Measurements from ENCODE around the gene KIAA1328.
"Not testable (repeated sequence)": the region's sequence is repeated elsewhere in the genome, so short reads cannot be mapped to it uniquely, and the experiment has no call there.

KIAA1328 gene

DNA sequence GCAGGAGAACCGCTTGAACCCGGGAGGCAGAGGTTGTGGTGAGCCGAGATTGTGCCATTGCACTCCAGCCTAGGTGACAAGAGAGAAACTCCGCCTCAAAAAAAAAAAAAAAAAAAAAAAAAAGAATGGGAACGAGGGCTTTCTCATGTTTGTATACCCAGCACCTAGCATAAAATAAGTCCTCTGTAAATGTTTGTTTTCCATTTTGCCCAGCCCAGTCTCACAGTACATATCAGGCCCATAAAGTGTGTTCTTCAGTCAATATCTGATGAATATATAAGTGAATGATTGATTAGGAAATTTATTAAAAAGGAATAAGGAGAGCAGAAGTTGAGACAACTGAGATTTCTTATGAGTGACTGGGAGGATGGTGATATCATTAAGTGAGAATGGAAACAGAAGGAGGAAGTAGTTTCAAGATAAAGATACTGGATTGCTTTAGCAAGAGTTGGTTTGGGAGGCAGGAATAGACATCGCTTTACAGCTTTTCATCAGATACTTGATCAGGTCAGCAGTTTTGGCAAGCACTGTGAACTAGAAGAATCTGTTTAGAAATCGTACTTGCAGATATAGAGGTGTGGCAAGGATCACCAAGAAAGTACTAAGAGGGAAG, 327.5 kb downstream of the KIAA1328 start:
- no peak for DNase-seq (ENCODE audit: low spot score)

GRCh38 chr18:37160038-37160820, 331.3 kb downstream of the KIAA1328 start:
- no peak for DNase-seq (ENCODE audit: low spot score)

- no peak for DNase-seq (ENCODE audit: low spot score)
Observed at GRCh38 chr18:37161491-37161890, 332.6 kb downstream of the KIAA1328 start.

DNA sequence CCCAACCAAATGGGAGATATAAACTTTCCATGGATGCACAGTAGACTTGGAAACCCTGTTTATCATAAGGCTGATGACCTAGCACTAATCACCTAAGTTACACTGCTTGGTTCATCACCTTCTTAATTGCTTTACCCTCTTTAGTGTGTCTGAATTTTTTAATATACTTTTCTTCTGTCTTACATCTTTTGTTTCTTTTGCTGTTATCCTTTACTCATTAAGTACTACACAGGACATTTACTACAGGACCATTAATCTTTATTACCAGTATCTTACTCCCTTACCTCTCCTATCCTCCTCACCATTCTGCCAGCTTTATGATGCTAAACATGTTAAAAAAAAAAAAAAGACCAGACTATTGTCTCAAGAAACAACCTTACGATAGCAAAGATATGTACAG, 333.6 kb downstream of the KIAA1328 start:
- DNase-seq (ENCODE audit: low spot score): no peak

DNA sequence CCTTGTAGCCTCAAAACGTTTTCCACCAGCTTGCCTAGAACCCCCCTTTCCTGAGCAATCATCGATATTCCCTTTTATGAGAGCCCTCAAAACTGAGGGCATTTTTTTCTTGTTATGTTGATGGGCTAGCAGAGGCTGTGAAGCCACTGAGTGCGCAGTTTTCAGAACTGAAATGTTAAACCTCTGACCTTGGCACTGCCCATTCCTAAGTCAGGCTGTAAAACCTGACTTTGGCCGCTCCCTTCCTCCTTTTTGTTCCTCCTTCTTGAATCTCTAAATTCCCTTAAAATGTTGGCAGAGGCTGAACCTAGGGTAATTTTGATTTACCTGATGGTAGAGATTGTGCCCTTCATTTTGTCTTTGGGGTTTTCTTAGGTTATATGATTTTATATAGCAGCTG, 334.2 kb downstream of the KIAA1328 start:
- no peak for DNase-seq (ENCODE audit: low spot score)

DNA sequence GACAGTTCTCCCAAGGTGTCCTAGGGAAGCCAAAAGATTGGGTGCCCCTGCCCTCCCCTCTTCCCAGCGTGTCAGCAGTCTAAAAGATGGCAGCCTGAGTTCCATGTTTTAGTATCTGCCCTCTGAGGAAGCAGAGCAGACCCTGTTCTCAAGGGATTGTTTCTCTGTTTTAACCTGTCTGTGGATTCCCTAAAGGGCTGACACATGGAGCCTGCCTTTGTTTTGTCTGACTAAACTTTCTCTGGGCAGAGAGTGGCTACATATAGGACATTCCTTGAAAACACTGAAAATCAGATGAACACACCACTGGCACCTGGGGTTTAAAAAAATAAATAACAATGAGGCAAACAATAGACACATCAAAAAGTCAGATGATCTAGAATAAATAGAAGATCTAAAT, 337.6 kb downstream of the KIAA1328 start:
- DNase-seq (ENCODE audit: low spot score): no peak

DNA sequence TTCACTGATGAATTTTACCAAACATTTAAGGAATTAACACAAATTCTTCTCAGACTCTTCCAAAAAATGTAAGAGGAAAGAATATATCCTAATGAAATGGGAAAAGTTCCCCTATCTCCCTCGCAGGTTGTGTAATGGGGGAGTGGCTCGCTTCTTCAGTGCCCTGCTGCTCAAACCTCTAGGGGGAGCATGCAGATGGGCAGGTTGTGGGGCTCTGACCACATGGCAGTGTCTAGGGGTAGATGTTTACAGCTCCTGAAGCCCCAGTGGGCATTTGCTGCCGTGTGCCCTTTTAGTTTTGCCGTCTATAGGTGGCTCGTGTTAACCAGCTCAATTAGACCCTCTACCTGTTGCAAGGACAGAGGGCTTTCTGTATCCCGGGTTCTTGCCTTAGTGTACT, 338.0 kb downstream of the KIAA1328 start:
- DNase-seq (ENCODE audit: low spot score): not testable (repeated sequence)

- DNase-seq (ENCODE audit: low spot score): no peak
Observed at GRCh38 chr18:37170984-37171383, 342.1 kb downstream of the KIAA1328 start.

- DNase-seq (ENCODE audit: low spot score): no peak
Observed at GRCh38 chr18:37173384-37173783, 344.5 kb downstream of the KIAA1328 start.

GRCh38 chr18:37175727-37176620, 347.0 kb downstream of the KIAA1328 start:
- no peak for DNase-seq (ENCODE audit: low spot score)

GRCh38 chr18:37176621-37176934, 347.7 kb downstream of the KIAA1328 start:
- no peak for DNase-seq (ENCODE audit: low spot score)

- DNase-seq (ENCODE audit: low spot score): no peak
Observed at GRCh38 chr18:37179384-37179783, 350.5 kb downstream of the KIAA1328 start.

DNA sequence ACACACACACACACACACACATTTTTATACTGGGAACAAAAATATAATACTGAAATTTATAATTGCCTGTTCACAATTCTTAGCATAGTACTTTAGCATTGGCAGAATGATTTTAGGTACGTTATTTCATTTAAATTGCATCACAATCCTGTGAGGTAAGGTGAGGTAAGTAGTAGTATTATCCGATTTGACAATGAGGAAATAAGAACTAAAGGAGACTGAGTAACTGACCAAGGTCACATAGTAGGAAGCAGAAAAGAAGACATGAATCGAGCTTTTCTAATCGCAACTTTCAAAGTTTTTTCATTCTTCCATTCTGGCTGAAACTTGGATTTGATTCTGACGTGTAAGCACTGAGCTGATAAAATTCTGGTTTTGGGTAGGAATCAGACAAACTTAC, 351.2 kb downstream of the KIAA1328 start:
- DNase-seq (ENCODE audit: low spot score): no peak

- DNase-seq (ENCODE audit: low spot score): no peak
Observed at GRCh38 chr18:37182340-37183135, 353.6 kb downstream of the KIAA1328 start.

DNA sequence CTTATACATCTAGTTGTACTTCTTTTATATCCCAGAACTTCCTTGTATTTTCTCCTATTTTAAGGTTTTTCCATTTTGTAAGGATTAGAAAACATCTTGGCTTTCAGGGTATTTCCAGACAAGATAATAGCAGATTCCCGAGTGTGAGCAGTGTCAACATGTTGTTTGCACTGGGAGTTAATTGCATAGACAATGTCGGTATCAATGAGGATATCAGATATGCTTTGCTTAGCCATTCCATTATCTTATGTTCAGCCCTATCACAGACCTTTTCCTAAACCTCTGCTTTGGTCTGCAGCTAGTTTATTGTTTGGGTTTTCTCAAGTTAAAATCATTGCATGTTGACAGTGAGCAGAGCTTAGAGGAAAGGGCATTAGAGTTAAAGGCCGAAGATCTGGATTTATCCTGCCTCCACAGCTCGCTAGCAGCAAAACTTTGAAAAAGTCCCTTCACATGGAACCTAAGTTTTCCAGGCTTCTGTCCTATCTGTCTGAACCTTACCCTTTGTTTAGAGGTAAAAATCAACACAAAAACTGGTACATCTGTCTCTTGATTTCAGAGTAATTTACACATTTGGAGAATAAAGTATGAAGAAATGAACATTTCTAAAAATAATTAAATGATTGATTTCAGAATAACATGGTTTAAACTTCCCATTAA, 355.4 kb downstream of the KIAA1328 start:
- no peak for DNase-seq (ENCODE audit: low spot score)

- no peak for DNase-seq (ENCODE audit: low spot score)
Observed at GRCh38 chr18:37188016-37188791, 359.3 kb downstream of the KIAA1328 start.

DNA sequence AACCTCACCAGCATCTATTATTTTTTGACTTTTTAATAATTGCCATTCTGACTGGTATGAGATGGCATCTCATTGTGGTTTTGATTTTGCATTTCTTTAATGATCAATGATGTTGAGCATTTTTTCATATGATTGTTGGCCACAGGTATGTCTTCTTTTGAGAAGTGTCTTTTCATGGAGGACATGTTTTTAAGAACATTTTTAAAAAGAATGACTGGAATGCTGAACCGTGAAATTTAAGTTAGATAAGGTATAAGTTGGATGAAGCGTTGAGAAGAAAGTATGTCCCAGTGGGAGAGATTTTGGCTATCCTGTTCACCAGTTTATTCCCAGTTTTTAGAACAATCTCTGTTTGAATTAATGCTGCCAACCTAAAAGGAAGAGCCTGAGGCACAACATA, 370.8 kb downstream of the KIAA1328 start:
- DNase-seq (ENCODE audit: low spot score): no peak

DNA sequence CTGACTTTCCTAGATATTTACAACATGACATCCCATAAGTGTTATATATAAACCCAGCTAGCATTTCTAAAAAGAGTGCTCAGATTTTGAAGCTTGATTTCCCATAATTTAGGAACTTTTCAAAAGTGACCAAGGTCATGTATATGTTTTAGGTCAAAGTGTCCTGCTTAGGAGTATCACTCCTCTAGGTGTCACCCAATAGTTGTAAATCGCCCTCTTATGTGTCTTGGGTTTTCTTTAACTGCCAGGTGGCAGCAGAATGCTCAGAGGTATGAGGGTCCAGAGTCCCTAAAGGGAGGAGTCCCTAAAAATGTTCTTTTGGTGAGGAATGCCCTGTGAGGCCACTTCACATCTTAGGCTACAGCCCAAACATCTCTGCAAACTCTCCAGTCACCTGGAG, 378.4 kb downstream of the KIAA1328 start:
- no peak for DNase-seq (ENCODE audit: low spot score)

GRCh38 chr18:37210781-37211180, 381.9 kb downstream of the KIAA1328 start:
- DNase-seq (ENCODE audit: low spot score): no peak

DNA sequence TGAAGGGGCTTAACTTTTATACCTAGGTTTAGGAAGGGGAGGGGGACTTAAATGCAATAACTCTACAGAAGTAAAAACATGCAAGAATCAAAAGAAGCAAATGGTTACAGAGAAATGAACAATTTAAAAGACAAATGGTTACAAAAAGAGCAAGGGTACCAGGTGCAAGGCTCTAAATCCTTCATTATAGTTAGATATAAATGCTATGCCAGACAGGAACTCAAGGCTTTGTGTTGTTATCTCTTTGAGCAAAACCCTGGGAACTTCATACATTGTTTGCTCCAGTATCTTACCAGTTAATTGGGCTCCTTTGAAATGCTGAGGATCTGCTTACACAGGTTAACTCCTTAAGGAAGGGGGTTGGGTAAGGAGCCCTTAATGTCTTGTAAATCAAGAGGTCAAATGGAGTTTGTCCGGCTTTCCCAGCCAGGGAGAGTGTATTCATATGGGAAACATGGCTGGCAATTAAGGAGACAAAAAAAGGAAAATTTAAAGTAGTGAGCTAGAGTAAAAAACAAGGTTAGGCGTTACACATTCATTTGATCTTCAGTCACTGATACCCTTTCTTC, 389.2 kb downstream of the KIAA1328 start:
- no peak for DNase-seq (ENCODE audit: low spot score)

Measured in globus pallidus (tissue), 1 donor.